Loucy (cell line): ENCODE results near the gene MAN2B2.

Experiments used
- EZH2phosphoT487 ChIP-seq: fragments of 200-600 bp; IDR thresholded peaks from 2 replicates; pipeline ENCODE4 v1.6.1; 2018; ENCODE audit warnings: antibody characterized with exemption, mild to moderate bottlenecking, moderate library complexity, borderline replicate concordance
- TF ChIP-seq, protein P1 (sequence below): fragments of 200-600 bp; sonication (generic); conservative IDR thresholded peaks from 2 replicates; pipeline ENCODE4 v1.5.1; 2014; ENCODE audit warnings: mild to moderate bottlenecking, antibody characterized with exemption, low read length

DNA sequence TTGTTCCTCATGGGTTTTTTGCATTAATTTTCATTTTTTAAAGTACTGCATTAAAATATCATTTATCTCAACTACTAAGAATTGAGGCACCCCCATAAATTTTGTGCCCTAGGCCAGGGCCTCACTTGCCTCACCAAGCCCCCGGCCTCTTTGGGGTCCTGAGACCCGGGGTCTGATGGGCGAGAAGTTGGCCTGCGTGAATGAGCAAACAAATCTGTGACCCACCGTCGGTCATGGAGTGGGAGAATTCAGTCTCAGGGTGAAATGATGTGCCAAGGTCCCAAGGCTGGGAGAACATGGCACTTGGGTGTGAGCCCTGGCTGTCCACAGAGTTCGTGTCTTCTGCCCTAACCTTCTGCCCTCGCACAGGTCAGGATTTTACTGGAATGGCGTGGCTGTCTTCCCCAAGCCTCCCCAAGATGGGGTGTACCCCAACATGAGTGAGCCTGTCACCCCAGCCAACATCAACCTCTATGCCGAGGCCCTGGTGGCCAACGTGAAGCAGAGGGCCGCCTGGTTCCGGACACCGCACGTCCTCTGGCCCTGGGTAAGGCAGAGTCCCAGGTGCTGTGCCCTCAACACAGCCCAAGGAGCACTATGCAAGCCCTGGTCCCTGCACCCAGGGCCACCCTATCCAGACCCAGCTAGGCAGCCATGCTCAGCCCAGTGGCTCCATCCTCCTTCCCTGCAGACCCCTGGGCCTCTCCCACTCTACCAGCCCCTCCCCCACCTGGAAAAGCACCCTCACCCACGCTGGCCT is 18.0 kb downstream of the MAN2B2 start:
- TF ChIP-seq, protein P1, sequence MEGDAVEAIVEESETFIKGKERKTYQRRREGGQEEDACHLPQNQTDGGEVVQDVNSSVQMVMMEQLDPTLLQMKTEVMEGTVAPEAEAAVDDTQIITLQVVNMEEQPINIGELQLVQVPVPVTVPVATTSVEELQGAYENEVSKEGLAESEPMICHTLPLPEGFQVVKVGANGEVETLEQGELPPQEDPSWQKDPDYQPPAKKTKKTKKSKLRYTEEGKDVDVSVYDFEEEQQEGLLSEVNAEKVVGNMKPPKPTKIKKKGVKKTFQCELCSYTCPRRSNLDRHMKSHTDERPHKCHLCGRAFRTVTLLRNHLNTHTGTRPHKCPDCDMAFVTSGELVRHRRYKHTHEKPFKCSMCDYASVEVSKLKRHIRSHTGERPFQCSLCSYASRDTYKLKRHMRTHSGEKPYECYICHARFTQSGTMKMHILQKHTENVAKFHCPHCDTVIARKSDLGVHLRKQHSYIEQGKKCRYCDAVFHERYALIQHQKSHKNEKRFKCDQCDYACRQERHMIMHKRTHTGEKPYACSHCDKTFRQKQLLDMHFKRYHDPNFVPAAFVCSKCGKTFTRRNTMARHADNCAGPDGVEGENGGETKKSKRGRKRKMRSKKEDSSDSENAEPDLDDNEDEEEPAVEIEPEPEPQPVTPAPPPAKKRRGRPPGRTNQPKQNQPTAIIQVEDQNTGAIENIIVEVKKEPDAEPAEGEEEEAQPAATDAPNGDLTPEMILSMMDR: no peak
- no peak for TF ChIP-seq EZH2phosphoT487
